SU-DHL-6 (cell line): ENCODE results near the gene NDUFA8.

Source experiments
- H2AFZ ChIP-seq: fragments of 200-600 bp; sonication (generic); 2 replicates; pipeline ENCODE4 v1.6.1; 2014; ENCODE audit warnings: low read depth, mild to moderate bottlenecking, moderate library complexity, mixed read lengths, antibody characterized with exemption, low read length; ENCODE audit not compliant: severe bottlenecking
- H3F3A ChIP-seq: fragments of 200-600 bp; shearing (Covaris generic); 2 replicates; pipeline ENCODE4 v1.6.0; 2016; ENCODE audit warnings: antibody characterized with exemption, mild to moderate bottlenecking; ENCODE audit not compliant: insufficient read depth
- H3K27ac ChIP-seq: fragments of 200-600 bp; sonication (generic); 2 replicates; pipeline ENCODE4 v1.5.1; 2016; ENCODE audit warnings: low read depth, mild to moderate bottlenecking, low read length, moderate library complexity, mixed read lengths
- H3K27me3 ChIP-seq: fragments of 200-600 bp; sonication (generic), shearing (Covaris generic); 2 replicates; pipeline ENCODE4 v1.6.0; 2014; ENCODE audit warnings: mild to moderate bottlenecking, low read length
- H3K36me3 ChIP-seq: fragments of 200-600 bp; sonication (generic); 2 replicates; pipeline ENCODE4 v1.6.1; 2014; ENCODE audit warnings: mild to moderate bottlenecking, low read length, mixed read lengths
- H3K4me2 ChIP-seq: fragments of 300-600, 200-600 bp; shearing (Covaris generic), sonication (generic); 2 replicates; pipeline ENCODE4 v1.6.0; 2014; ENCODE audit warnings: low read length, low read depth, mild to moderate bottlenecking; ENCODE audit not compliant: poor library complexity, severe bottlenecking
- H3K4me3 ChIP-seq: fragments of 200-600 bp; sonication (generic); 2 replicates; pipeline ENCODE4 v1.5.1; 2014; ENCODE audit warnings: antibody characterized with exemption, low read length, mild to moderate bottlenecking, mixed read lengths; ENCODE audit not compliant: insufficient read depth, poor library complexity, severe bottlenecking
- H3K79me2 ChIP-seq: fragments of 200-600 bp; sonication (generic); 2 replicates; pipeline ENCODE4 v1.6.1; 2014; ENCODE audit warnings: mild to moderate bottlenecking, low read length, moderate library complexity; ENCODE audit not compliant: insufficient read depth
- H3K9ac ChIP-seq: fragments of 200-600 bp; sonication (generic); 2 replicates; pipeline ENCODE4 v1.7.0; 2014; ENCODE audit warnings: mild to moderate bottlenecking, low read length
- H3K9me2 ChIP-seq: fragments of 200-600 bp; sonication (generic); replicated peaks from 2 replicates; pipeline ENCODE4 v1.6.1; 2014; ENCODE audit warnings: low read length; ENCODE audit not compliant: insufficient read depth
- H3K9me3 ChIP-seq: fragments of 200-600 bp; sonication (generic); 2 replicates; pipeline ENCODE4 v1.6.1; 2014; ENCODE audit warnings: low read length, mixed read lengths; ENCODE audit not compliant: insufficient read depth
- H4K20me1 ChIP-seq: fragments of 200-600 bp; sonication (generic); 2 replicates; pipeline ENCODE4 v1.6.1; 2014; ENCODE audit warnings: low read depth, mild to moderate bottlenecking, antibody characterized with exemption, low read length, moderate library complexity, mixed read lengths
- CTCF ChIP-seq: fragments of 200-600 bp; sonication (generic); IDR thresholded peaks from one replicate; pipeline ENCODE4 v1.5.1; 2017; ENCODE audit warnings: antibody characterized with exemption, mild to moderate bottlenecking, low read length, moderate library complexity; ENCODE audit not compliant: insufficient read depth, poor library complexity, severe bottlenecking
- EZH2phosphoT487 ChIP-seq: fragments of 200-600 bp; sonication (generic), shearing (Covaris generic); conservative IDR thresholded peaks from 2 replicates; pipeline ENCODE4 v1.6.1; 2018; ENCODE audit warnings: mild to moderate bottlenecking, antibody characterized with exemption, low read length, moderate library complexity, mixed read lengths

Gene NDUFA8

GRCh38 chr9:122127396-122127798 is 32.2 kb downstream of the NDUFA8 start:
- H3K9me2 ChIP-seq, result no peaks in the 10 kb centered on the region
- H3K9me3 ChIP-seq, result no peaks in the 10 kb centered on the region
- H4K20me1 ChIP-seq, result no peaks in the 10 kb centered on the region
- H3K79me2 ChIP-seq, result no peaks in the 10 kb centered on the region
- H3K36me3 ChIP-seq, result no peaks in the 10 kb centered on the region
- no peak for TF ChIP-seq EZH2phosphoT487
- no peak for TF ChIP-seq CTCF
- no peak overlapping the region for H3K9ac ChIP-seq
- no peak overlapping the region for H3K27ac ChIP-seq
- no peak overlapping the region for H3K4me2 ChIP-seq
- no peaks in the 10 kb centered on the region for H3K27me3 ChIP-seq
- no peak overlapping the region for H2AFZ ChIP-seq
- no peak overlapping the region for H3K4me3 ChIP-seq
- H3F3A ChIP-seq, result no peaks in the 10 kb centered on the region

GRCh38 chr9:122126331-122127261 is 33.0 kb downstream of the NDUFA8 start:
- Histone ChIP-seq H3K4me3 (no peak overlapping the region), H3K4me2 (no peak overlapping the region), H3K27ac (no peak overlapping the region), H2AFZ (no peak overlapping the region), H3F3A (no peaks in the 10 kb centered on the region), H3K79me2 (no peaks in the 10 kb centered on the region), H3K9me2 (no peaks in the 10 kb centered on the region), H4K20me1 (no peaks in the 10 kb centered on the region), H3K36me3 (no peaks in the 10 kb centered on the region), H3K27me3 (no peaks in the 10 kb centered on the region), H3K9me3 (no peaks in the 10 kb centered on the region), H3K9ac (no peak overlapping the region)
- TF ChIP-seq CTCF (no peak), EZH2phosphoT487 (no peak)

GRCh38 chr9:122125509-122126330 is 33.9 kb downstream of the NDUFA8 start:
- H3K36me3 ChIP-seq, result no peaks in the 10 kb centered on the region
- H3K9me2 ChIP-seq, result no peaks in the 10 kb centered on the region
- H3K27ac ChIP-seq, result no peak overlapping the region
- H3K4me3 ChIP-seq, result no peak overlapping the region
- no peak overlapping the region for H2AFZ ChIP-seq
- no peak overlapping the region for H3K4me2 ChIP-seq
- TF ChIP-seq CTCF, result no peak
- no peak for TF ChIP-seq EZH2phosphoT487
- H3K79me2 ChIP-seq, result no peaks in the 10 kb centered on the region
- no peaks in the 10 kb centered on the region for H3K27me3 ChIP-seq
- no peaks in the 10 kb centered on the region for H3F3A ChIP-seq
- H3K9ac ChIP-seq, result no peak overlapping the region
- no peaks in the 10 kb centered on the region for H3K9me3 ChIP-seq
- no peaks in the 10 kb centered on the region for H4K20me1 ChIP-seq
